Stimulated activated CD8-positive, alpha-beta memory T cell treated with anti-CD3 and anti-CD28 coated beads, Interleukin-4, amount 100 ng/mL, for 24 hours (primary cell): ENCODE measurements around the gene OGT.

ENCODE experiments used
- DNase-seq: peaks from one replicate; pipeline ENCODE4 v3.0.0-alpha.2; 2020; ENCODE audit warnings: low read depth

Gene OGT

DNA sequence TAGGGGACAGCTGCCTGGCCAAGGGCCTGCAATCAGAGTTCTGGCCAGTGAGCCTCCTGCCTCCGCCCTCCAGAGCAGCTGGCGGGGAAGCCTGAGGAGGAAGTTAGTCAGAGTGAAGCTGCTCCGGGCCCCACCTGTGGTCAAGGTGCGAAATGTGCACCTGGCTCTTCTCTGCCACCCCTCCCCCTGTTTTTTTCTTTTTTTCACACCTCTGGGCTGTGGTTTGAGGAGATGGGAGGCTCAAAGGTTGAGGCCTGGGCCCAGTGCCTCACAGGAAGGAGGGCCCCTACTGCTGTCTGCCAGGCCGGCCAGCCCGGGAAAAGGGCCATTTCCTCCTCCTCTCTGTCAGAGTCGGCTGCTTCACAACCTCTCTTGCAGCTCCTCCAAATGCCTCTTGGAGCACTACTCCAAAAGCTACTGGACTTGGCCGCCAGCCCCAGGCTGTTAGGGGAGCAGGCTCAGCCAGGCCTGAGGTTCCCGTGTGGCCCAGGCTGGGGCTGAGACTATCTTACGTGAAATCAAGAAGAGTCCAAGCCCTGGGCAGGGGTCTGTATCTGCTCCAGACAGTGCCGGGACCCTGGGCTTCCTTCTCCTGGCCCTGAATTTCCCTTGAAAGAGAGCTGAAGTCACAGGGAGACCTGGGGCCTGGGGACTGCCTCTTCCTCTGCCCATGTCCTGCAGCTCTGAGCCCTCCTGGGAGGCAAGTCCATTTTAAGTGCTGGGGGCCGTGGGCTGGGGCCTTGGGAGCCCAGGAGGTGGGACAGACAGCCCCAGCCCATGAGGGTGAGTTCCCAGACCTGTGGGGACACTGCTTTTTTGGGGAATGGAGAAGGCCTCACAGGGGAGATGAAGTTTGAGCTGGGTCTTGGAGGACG lies 89.9 kb downstream of the OGT start:
- peak; percentile 59 for DNase-seq

GRCh38 chrX:71623714-71624113 lies 90.8 kb downstream of the OGT start:
- no peak for DNase-seq

DNA sequence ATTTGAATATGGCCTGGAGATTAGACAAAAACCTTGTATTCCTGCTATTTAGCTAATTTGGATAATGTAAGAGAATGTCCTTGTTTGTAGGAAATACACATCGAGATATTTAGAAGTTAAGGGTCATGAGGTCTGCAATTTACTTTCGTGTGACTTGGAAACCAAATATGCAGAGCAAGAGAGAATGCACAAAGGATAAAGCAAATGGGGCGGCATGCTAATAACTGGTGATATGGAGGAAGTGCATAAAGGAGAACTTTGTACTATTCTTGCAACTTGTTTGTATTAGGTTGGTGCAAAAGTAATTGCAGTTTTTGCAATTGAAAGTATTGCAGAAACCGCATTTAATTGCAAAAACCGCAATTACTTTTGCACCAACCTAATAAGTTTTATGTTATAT lies 92.6 kb downstream of the OGT start:
- no peak for DNase-seq
